SJSA1 (cell line): Measurements from ENCODE around the gene BICDL1. TPM values are rescaled to one million over a fixed set of nuclear protein-coding genes. Genes with fewer than 3 reads are reported as not detected.

Experiments
- DNase-seq, 2 experiments: peaks; one replicate each; pipeline ENCODE4 v3.0.0-alpha.2; 2015 to 2020; ENCODE audit warnings: low spot score in 2 of 2, low read depth in 1 of 2
- H3K27ac ChIP-seq: fragments of 250-450 bp; sonication (Bioruptor Pico); 2 replicates; pipeline ENCODE4 v1.5.1; 2020; ENCODE audit warnings: mild to moderate bottlenecking, moderate library complexity
- H3K27me3 ChIP-seq: fragments of 250-450 bp; sonication (Bioruptor Pico); replicated peaks from 2 replicates; pipeline ENCODE4 v1.5.1; 2020; ENCODE audit warnings: mild to moderate bottlenecking, moderate library complexity
- H3K36me3 ChIP-seq: fragments of 250-450 bp; sonication (Bioruptor Pico); 2 replicates; pipeline ENCODE4 v1.5.1; 2020; ENCODE audit warnings: mild to moderate bottlenecking
- H3K4me1 ChIP-seq: fragments of 250-450 bp; sonication (Bioruptor Pico); replicated peaks from 2 replicates; pipeline ENCODE4 v1.6.1; 2021; ENCODE audit warnings: mild to moderate bottlenecking
- H3K4me3 ChIP-seq: fragments of 250-450 bp; sonication (Bioruptor Pico); 2 replicates; pipeline ENCODE4 v1.5.1; 2020; ENCODE audit warnings: mild to moderate bottlenecking
- H3K9me3 ChIP-seq: fragments of 250-450 bp; sonication (Bioruptor Pico); replicated peaks from 2 replicates; pipeline ENCODE4 v1.5.1; 2020; ENCODE audit warnings: mild to moderate bottlenecking
- total RNA-seq: library from RNA; depleted of rRNA; stranded (reverse); fragments of >200 nt; shearing (Covaris generic); gene quantifications from 2 replicates; pipeline ENCODE4 v1.2.3, GENCODE V29; 2014

Gene BICDL1
- total RNA-seq, 1 experiment from 2014 or later: not detected

GRCh38 chr12:120098756-120099470 is 109.9 kb downstream of the BICDL1 start:
- DNase-seq: no peak
- Histone ChIP-seq H3K36me3 (peaks cover 77% of the 10 kb centered on the region), H3K27me3 (no peaks in the 10 kb centered on the region), H3K9me3 (no peaks in the 10 kb centered on the region), H3K27ac (no peak overlapping the region), H3K4me3 (no peak overlapping the region), H3K4me1 (no peaks in the 10 kb centered on the region)

- Histone ChIP-seq H3K27me3 (no peaks in the 10 kb centered on the region), H3K27ac (no peak overlapping the region), H3K36me3 (peaks cover 82% of the 10 kb centered on the region), H3K4me1 (no peaks in the 10 kb centered on the region), H3K9me3 (no peaks in the 10 kb centered on the region), H3K4me3 (no peak overlapping the region)
- DNase-seq: no peak
These were observed 110.7 kb downstream of the BICDL1 start for GRCh38 chr12:120099738-120100137.

GRCh38 chr12:120100630-120101029 is 111.6 kb downstream of the BICDL1 start:
- DNase-seq: no peak
- no peaks in the 10 kb centered on the region for H3K27me3 ChIP-seq
- peaks cover 85% of the 10 kb centered on the region for H3K36me3 ChIP-seq
- no peak overlapping the region for H3K27ac ChIP-seq
- no peaks in the 10 kb centered on the region for H3K9me3 ChIP-seq
- no peak overlapping the region for H3K4me3 ChIP-seq
- no peaks in the 10 kb centered on the region for H3K4me1 ChIP-seq

- Histone ChIP-seq H3K36me3 (peaks cover 82% of the 10 kb centered on the region), H3K27ac (no peak overlapping the region), H3K27me3 (no peaks in the 10 kb centered on the region), H3K4me1 (no peaks in the 10 kb centered on the region), H3K9me3 (no peaks in the 10 kb centered on the region), H3K4me3 (no peak overlapping the region)
- no peak for DNase-seq
These were observed 112.1 kb downstream of the BICDL1 start for GRCh38 chr12:120101182-120101581.

GRCh38 chr12:120101617-120102016 is 112.6 kb downstream of the BICDL1 start:
- no peaks in the 10 kb centered on the region for H3K4me1 ChIP-seq
- no peak for DNase-seq
- H3K27me3 ChIP-seq: no peaks in the 10 kb centered on the region
- no peaks in the 10 kb centered on the region for H3K9me3 ChIP-seq
- H3K4me3 ChIP-seq: no peak overlapping the region
- peaks cover 78% of the 10 kb centered on the region for H3K36me3 ChIP-seq
- H3K27ac ChIP-seq: no peak overlapping the region

GRCh38 chr12:120102189-120103043 is 113.4 kb downstream of the BICDL1 start:
- Histone ChIP-seq H3K27me3 (no peaks in the 10 kb centered on the region), H3K36me3 (peaks cover 77% of the 10 kb centered on the region), H3K4me3 (no peak overlapping the region), H3K27ac (no peak overlapping the region), H3K4me1 (no peaks in the 10 kb centered on the region), H3K9me3 (no peaks in the 10 kb centered on the region)
- no peak for DNase-seq

- H3K9me3 ChIP-seq: no peaks in the 10 kb centered on the region
- H3K4me3 ChIP-seq: no peak overlapping the region
- peaks cover 75% of the 10 kb centered on the region for H3K36me3 ChIP-seq
- H3K27me3 ChIP-seq: no peaks in the 10 kb centered on the region
- no peak overlapping the region for H3K27ac ChIP-seq
- H3K4me1 ChIP-seq: no peaks in the 10 kb centered on the region
- no peak for DNase-seq
These were observed 114.0 kb downstream of the BICDL1 start for GRCh38 chr12:120103044-120103338.

- no peaks in the 10 kb centered on the region for H3K27me3 ChIP-seq
- no peaks in the 10 kb centered on the region for H3K9me3 ChIP-seq
- peaks cover 71% of the 10 kb centered on the region for H3K36me3 ChIP-seq
- no peaks in the 10 kb centered on the region for H3K4me1 ChIP-seq
- DNase-seq: no peak
- H3K27ac ChIP-seq: no peak overlapping the region
- no peak overlapping the region for H3K4me3 ChIP-seq
These were observed 114.3 kb downstream of the BICDL1 start for GRCh38 chr12:120103371-120103770.

- Histone ChIP-seq H3K9me3 (no peaks in the 10 kb centered on the region), H3K4me3 (no peak overlapping the region), H3K36me3 (peaks cover 47% of the 10 kb centered on the region), H3K27ac (no peak overlapping the region), H3K27me3 (no peaks in the 10 kb centered on the region), H3K4me1 (no peaks in the 10 kb centered on the region)
- no peak for DNase-seq
These were observed 117.1 kb downstream of the BICDL1 start for GRCh38 chr12:120106151-120106550.

GRCh38 chr12:120109570-120110267 is 120.7 kb downstream of the BICDL1 start:
- no peak for DNase-seq
- peaks cover 23% of the 10 kb centered on the region for H3K36me3 ChIP-seq

GRCh38 chr12:120110550-120111501 is 121.8 kb downstream of the BICDL1 start:
- H3K27ac ChIP-seq: no peak overlapping the region
- peaks cover 31% of the 10 kb centered on the region for H3K36me3 ChIP-seq
- H3K9me3 ChIP-seq: no peaks in the 10 kb centered on the region
- H3K4me3 ChIP-seq: no peak overlapping the region
- H3K4me1 ChIP-seq: peaks cover 8% of the 10 kb centered on the region
- H3K27me3 ChIP-seq: no peaks in the 10 kb centered on the region
- no peak for DNase-seq

More at GRCh38 chr12:120109570-120110267, 120.7 kb downstream of the BICDL1 start:
- Histone ChIP-seq H3K4me3 (no peak overlapping the region), H3K27ac (no peak overlapping the region), H3K4me1 (no peaks in the 10 kb centered on the region), H3K27me3 (no peaks in the 10 kb centered on the region), H3K9me3 (no peaks in the 10 kb centered on the region)

GRCh38 chr12:120115066-120115465 is 126.0 kb downstream of the BICDL1 start:
- Histone ChIP-seq H3K27ac (no peak overlapping the region), H3K9me3 (no peaks in the 10 kb centered on the region), H3K4me1 (peaks cover 31% of the 10 kb centered on the region), H3K27me3 (no peaks in the 10 kb centered on the region), H3K4me3 (peak overlapping the region; percentile 73; the same call in 1 of the 2 replicates), H3K36me3 (peaks cover 31% of the 10 kb centered on the region)
- no peak for DNase-seq
